Adrenal gland (tissue), 5 donors: ENCODE results near the gene ABHD3.

Experiments used
- POLR2A ChIP-seq, 2 donors: fragments of 450-650 bp; IDR thresholded peaks; one replicate each; pipeline ENCODE4 v1.6.1; 2017; ENCODE audit warnings: antibody characterized with exemption in 2 of 2, mild to moderate bottlenecking in 2 of 2, moderate library complexity in 1 of 2
- TF ChIP-seq, protein P1 (sequence below), 6 experiments: fragments of 450-650 bp in 4 of 6; fragments of 200-600 bp in 2 of 6; sonication (generic) in 1 of 6; IDR thresholded peaks; 1 replicate in 5 of 6; 2 replicates in 1 of 6; pipeline versions ENCODE4 v1.5.1 to v1.8.0; 2016 to 2021; ENCODE audit warnings: antibody characterized with exemption in 6 of 6, mild to moderate bottlenecking in 2 of 6, moderate library complexity in 1 of 6
- donor health status: DM: no; HTN: no; CAD: no.

DNA sequence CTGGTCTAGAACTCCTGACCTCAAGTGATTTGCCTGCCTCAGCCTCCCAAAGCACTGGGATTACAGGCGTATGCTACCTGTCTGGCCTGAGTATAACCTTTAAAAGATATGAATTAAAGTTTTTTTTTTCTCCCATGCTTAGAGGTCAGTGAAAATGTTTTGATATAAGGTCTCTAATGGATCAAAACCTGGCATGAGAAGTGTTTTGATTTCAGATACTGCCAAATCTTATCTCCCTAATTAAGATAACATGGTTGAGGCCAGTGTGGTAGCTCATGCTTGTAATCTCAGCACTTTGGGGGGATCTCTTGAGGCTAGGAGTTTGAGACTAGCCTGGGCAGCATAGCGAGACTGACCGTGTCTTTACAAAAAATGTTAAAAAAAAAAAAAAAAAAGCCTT is 51.2 kb downstream of the ABHD3 start:
- TF ChIP-seq, protein P1, sequence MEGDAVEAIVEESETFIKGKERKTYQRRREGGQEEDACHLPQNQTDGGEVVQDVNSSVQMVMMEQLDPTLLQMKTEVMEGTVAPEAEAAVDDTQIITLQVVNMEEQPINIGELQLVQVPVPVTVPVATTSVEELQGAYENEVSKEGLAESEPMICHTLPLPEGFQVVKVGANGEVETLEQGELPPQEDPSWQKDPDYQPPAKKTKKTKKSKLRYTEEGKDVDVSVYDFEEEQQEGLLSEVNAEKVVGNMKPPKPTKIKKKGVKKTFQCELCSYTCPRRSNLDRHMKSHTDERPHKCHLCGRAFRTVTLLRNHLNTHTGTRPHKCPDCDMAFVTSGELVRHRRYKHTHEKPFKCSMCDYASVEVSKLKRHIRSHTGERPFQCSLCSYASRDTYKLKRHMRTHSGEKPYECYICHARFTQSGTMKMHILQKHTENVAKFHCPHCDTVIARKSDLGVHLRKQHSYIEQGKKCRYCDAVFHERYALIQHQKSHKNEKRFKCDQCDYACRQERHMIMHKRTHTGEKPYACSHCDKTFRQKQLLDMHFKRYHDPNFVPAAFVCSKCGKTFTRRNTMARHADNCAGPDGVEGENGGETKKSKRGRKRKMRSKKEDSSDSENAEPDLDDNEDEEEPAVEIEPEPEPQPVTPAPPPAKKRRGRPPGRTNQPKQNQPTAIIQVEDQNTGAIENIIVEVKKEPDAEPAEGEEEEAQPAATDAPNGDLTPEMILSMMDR (IDR thresholded peaks at IDR 0.05) = no peak
- no peak for TF ChIP-seq POLR2A (IDR thresholded peaks at IDR 0.05)
